GM19397 (cell line): ENCODE results near the gene ZNF83.
A peak's percentile ranks its signal among the peaks of the same experiment; 100 is the strongest.
"Not testable (repeated sequence)": the region's sequence is repeated elsewhere in the genome, so short reads cannot be mapped to it uniquely, and the experiment has no call there.

Experiments used
- ATAC-seq: cut with Tn5 transposase; IDR thresholded peaks from one replicate; pipeline ENCODE4 v1.9.1; 2021; ENCODE audit warnings: mild to moderate bottlenecking, moderate library complexity; ENCODE audit not compliant: unreplicated experiment

The ZNF83 gene

DNA sequence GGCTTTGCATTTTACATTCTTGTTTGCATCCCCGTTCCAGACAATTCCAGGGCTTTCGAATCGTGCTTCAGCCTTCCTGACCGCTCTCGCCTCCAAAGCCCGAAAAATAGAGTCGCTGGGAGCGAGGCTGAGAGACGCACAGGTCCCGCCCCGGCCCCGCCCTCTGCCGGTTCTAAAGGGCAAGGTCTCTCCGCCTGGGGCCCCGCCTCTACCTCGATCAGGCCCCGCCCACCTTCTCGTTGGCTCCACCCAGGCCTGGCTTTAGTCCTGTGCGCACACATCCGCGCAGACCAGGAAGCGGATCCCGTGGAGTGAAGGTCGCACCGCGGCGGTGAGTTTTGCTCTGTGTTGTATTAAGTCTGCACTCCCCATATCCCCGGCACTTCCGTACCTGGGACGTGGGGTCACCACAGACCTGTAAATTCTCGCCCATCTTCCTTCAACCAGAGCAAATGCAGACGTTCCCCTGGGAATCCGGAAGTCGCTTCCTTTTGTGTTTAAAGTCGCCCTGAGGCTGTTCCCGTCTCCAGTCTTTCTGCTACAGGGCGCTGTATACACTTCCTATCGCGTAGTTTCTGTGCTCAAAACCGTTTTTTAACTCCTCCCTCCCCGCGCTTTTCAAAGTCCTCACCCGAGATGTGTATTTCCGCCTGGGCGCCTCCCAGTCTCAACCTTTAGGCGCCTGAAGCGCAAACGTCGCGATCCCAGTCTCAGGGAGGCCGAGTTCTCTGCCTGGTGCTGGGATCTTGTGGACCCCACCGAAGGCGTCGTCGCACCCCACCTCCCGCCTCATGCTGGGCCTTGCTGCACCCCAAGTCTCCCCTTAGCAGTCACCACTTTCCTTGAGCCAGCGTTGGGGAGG lies 67.9 kb downstream of the ZNF83 start, which contains the start of gene ZNF701:
TSS of gene ZNF701 (plus strand) at position 288 of the 862 bp plus-strand sequence. CDS start 3,861 bp downstream, outside the sequence.
- ATAC-seq, result peak; percentile 96

- ATAC-seq, result not testable (repeated sequence)
These were observed 68.5 kb downstream of the ZNF83 start for GRCh38 chr19:52569638-52569999.

DNA sequence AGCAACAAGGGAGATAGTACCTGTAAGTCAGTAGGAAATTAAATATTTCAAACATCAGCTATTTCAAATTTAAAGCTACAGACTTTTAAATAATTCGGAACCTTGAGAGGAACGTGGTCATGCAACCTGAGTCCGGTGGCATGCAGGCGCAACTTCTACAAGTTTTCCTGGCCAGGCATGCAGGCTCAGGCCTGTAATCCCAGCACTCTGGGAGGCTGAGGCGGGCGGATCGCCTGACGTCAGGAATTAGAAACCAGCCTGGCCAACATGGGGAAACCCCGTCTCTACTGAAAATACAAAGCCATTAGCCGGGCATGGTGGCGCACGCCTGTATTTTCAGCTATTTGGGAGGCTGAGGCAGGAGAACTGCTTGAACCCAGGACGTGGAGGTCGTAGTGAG lies 70.2 kb downstream of the ZNF83 start:
- ATAC-seq, result no peak

GRCh38 chr19:52566588-52566987 lies 71.6 kb downstream of the ZNF83 start:
- no peak for ATAC-seq

DNA sequence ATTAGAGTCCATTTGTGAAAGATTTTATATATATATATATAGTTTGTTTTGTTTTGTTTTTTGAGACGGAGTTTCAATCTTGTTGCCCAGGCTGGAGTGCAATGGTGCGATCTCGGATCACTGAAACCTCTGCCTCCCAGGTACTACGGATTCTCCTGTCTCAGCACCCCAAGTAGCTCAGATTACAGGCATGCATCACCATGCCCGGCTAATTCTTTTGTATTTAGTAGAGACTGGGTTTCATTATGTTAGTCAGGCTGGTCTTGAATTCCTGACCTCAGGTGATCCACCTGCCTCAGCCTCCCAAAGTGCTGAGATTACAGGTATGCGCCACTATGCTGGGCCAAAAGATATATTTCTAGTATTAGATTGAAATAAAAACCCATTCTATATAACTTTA lies 72.0 kb downstream of the ZNF83 start:
- no peak for ATAC-seq
